Neural cell (in vitro differentiated cells): Measurements from ENCODE around the gene CTNNA1. TPM values are rescaled to one million over a fixed set of nuclear protein-coding genes. Genes with fewer than 3 reads are reported as not detected.

Source experiments
- H2AFZ ChIP-seq: fragments of 200-600, 300-800 bp; sonication (generic), shearing (Covaris generic); 2 replicates; pipeline ENCODE4 v1.6.0; 2014; ENCODE audit warnings: low read depth, mild to moderate bottlenecking, antibody characterized with exemption, low read length, moderate library complexity
- H3F3A ChIP-seq: fragments of 200-600 bp; shearing (Covaris generic); 2 replicates; pipeline ENCODE4 v1.6.1; 2016; ENCODE audit warnings: mild to moderate bottlenecking, moderate library complexity, mixed read lengths, antibody characterized with exemption, low read length; ENCODE audit not compliant: insufficient read depth, poor library complexity, severe bottlenecking
- H3K27ac ChIP-seq: fragments of 200-600, 300-800 bp; sonication (generic), shearing (Covaris generic); 2 replicates; pipeline ENCODE4 v1.5.1; 2014; ENCODE audit warnings: mild to moderate bottlenecking, low read length, moderate library complexity
- H3K27me3 ChIP-seq: fragments of 300-800, 200-600 bp; sonication (generic), shearing (Covaris generic); 2 replicates; pipeline ENCODE4 v1.6.0; 2014; ENCODE audit warnings: mild to moderate bottlenecking, low read depth, low read length, moderate library complexity; ENCODE audit not compliant: insufficient read depth
- H3K36me3 ChIP-seq: fragments of 300-800, 200-600 bp; sonication (generic), shearing (Covaris generic); 2 replicates; pipeline ENCODE4 v1.5.1; 2014; ENCODE audit warnings: mild to moderate bottlenecking, antibody characterized with exemption, low read length, moderate library complexity; ENCODE audit not compliant: insufficient read depth
- H3K4me2 ChIP-seq: fragments of 300-800, 200-600 bp; sonication (generic), shearing (Covaris generic); 2 replicates; pipeline ENCODE4 v1.6.0; 2014; ENCODE audit warnings: mild to moderate bottlenecking, low read length
- H3K4me3 ChIP-seq: fragments of 300-800, 200-600 bp; sonication (generic), shearing (Covaris generic); 2 replicates; pipeline ENCODE4 v1.5.1; 2014; ENCODE audit warnings: mild to moderate bottlenecking, low read length, moderate library complexity
- H3K79me2 ChIP-seq: fragments of 200-600 bp; shearing (Covaris generic); replicated peaks from 2 replicates; pipeline ENCODE4 v1.6.0; 2014; ENCODE audit warnings: mild to moderate bottlenecking, low read length, moderate library complexity; ENCODE audit not compliant: insufficient read depth
- H3K9ac ChIP-seq: fragments of 300-800, 200-600 bp; sonication (generic), shearing (Covaris generic); 2 replicates; pipeline ENCODE4 v1.6.1; 2016; ENCODE audit warnings: mild to moderate bottlenecking, low read length, mixed read lengths
- H3K9me2 ChIP-seq: fragments of 200-600 bp; shearing (Covaris generic); 2 replicates; pipeline ENCODE4 v1.6.1; 2016; ENCODE audit warnings: mild to moderate bottlenecking, low read length, mixed read lengths; ENCODE audit not compliant: insufficient read depth
- H3K9me3 ChIP-seq: fragments of 200-600, 300-800 bp; sonication (generic), shearing (Covaris generic); 2 replicates; pipeline ENCODE4 v1.6.1; 2016; ENCODE audit warnings: mild to moderate bottlenecking, mixed run types, low read length, moderate library complexity, mixed read lengths
- H4K20me1 ChIP-seq: fragments of 200-600 bp; shearing (Covaris generic); 2 replicates; pipeline ENCODE4 v1.6.1; 2016; ENCODE audit warnings: mild to moderate bottlenecking, mixed run types; ENCODE audit not compliant: insufficient read depth
- CTCF ChIP-seq: fragments of 450-650 bp; IDR thresholded peaks from 2 replicates; pipeline ENCODE4 v1.5.1; 2014; ENCODE audit warnings: antibody characterized with exemption, mild to moderate bottlenecking, moderate library complexity; ENCODE audit not compliant: poor library complexity, severe bottlenecking
- EP300 ChIP-seq: fragments of 450-650 bp; conservative IDR thresholded peaks from 2 replicates; pipeline ENCODE4 v1.6.1; 2014; ENCODE audit warnings: antibody characterized with exemption, mild to moderate bottlenecking, moderate library complexity; ENCODE audit not compliant: poor library complexity, severe bottlenecking
- EZH2 ChIP-seq: fragments of 200-600, 300-800 bp; shearing (Covaris generic), sonication (generic); IDR thresholded peaks from 2 replicates; pipeline ENCODE4 v1.6.1; 2014; ENCODE audit warnings: antibody characterized with exemption, low read length, borderline replicate concordance, mild to moderate bottlenecking; ENCODE audit not compliant: insufficient read depth, poor library complexity, severe bottlenecking
- MXI1 ChIP-seq: fragments of 450-650 bp; conservative IDR thresholded peaks from 2 replicates; pipeline ENCODE4 v1.6.1; 2014; ENCODE audit warnings: antibody characterized with exemption, mild to moderate bottlenecking; ENCODE audit not compliant: poor library complexity, severe bottlenecking
- POLR2AphosphoS5 ChIP-seq: IDR thresholded peaks from 2 replicates; pipeline ENCODE4 v1.6.1; 2012
- RAD21 ChIP-seq: fragments of 450-650 bp; conservative IDR thresholded peaks from 2 replicates; pipeline ENCODE4 v1.6.1; 2014; ENCODE audit warnings: antibody characterized with exemption, mild to moderate bottlenecking, moderate library complexity
- REST ChIP-seq: IDR thresholded peaks from 2 replicates; pipeline ENCODE4 v1.6.1; 2012; ENCODE audit warnings: borderline replicate concordance
- SMC3 ChIP-seq: fragments of 450-650 bp; conservative IDR thresholded peaks from 2 replicates; pipeline ENCODE4 v1.6.1; 2014; ENCODE audit warnings: antibody characterized with exemption, mild to moderate bottlenecking, moderate library complexity; ENCODE audit not compliant: poor library complexity
- TAF1 ChIP-seq: IDR thresholded peaks from 2 replicates; pipeline ENCODE4 v1.6.1; 2012; ENCODE audit warnings: low read depth
- polyA plus RNA-seq: library from polyadenylated mRNA; depleted of rRNA; stranded (reverse); fragments of >200 nt; gene quantifications from 2 replicates; pipeline ENCODE4 v1.2.3, GENCODE V29; 2014

The CTNNA1 gene
- polyA plus RNA-seq, 1 donor from 2014 or later = 87.9 TPM

GRCh38 chr5:138965626-138966025 is 212.4 kb downstream of the CTNNA1 start:
- Histone ChIP-seq H3K4me2 (no peak overlapping the region), H2AFZ (no peak overlapping the region)

GRCh38 chr5:138966236-138966985 is 213.2 kb downstream of the CTNNA1 start:
- H3K27me3 ChIP-seq = no peaks in the 10 kb centered on the region
- no peak overlapping the region for H3K27ac ChIP-seq
- no peaks in the 10 kb centered on the region for H3K36me3 ChIP-seq
- H3K9me3 ChIP-seq = no peaks in the 10 kb centered on the region
- H4K20me1 ChIP-seq = no peaks in the 10 kb centered on the region
- no peaks in the 10 kb centered on the region for H3F3A ChIP-seq
- no peak overlapping the region for H3K4me3 ChIP-seq
- H3K9ac ChIP-seq = no peak overlapping the region
- H2AFZ ChIP-seq = no peak overlapping the region
- H3K79me2 ChIP-seq = no peaks in the 10 kb centered on the region
- H3K9me2 ChIP-seq = no peaks in the 10 kb centered on the region
- no peak overlapping the region for H3K4me2 ChIP-seq
- no peak for TF ChIP-seq MXI1
- TF ChIP-seq TAF1 = no peak
- no peak for TF ChIP-seq EZH2
- no peak for TF ChIP-seq SMC3
- TF ChIP-seq EP300 = no peak
- no peak for TF ChIP-seq REST
- TF ChIP-seq RAD21 = no peak
- no peak for TF ChIP-seq POLR2AphosphoS5

More at GRCh38 chr5:138965626-138966025, 212.4 kb downstream of the CTNNA1 start:
- Histone ChIP-seq H3F3A (no peaks in the 10 kb centered on the region), H3K27ac (no peak overlapping the region), H4K20me1 (no peaks in the 10 kb centered on the region), H3K4me3 (no peak overlapping the region), H3K9ac (no peak overlapping the region), H3K9me3 (no peaks in the 10 kb centered on the region), H3K9me2 (no peaks in the 10 kb centered on the region), H3K36me3 (no peaks in the 10 kb centered on the region), H3K27me3 (no peaks in the 10 kb centered on the region), H3K79me2 (no peaks in the 10 kb centered on the region)
- TF ChIP-seq SMC3 = no peak
- TF ChIP-seq MXI1 = no peak
- TF ChIP-seq EZH2 = no peak
- TF ChIP-seq CTCF = no peak
- TF ChIP-seq POLR2AphosphoS5 = no peak
- TF ChIP-seq TAF1 = no peak
- no peak for TF ChIP-seq RAD21
- TF ChIP-seq REST = no peak
- no peak for TF ChIP-seq EP300
